GM11168 (cell line): ENCODE data around the gene EFNA3.
"Not testable (repeated sequence)": the region's sequence is repeated elsewhere in the genome, so short reads cannot be mapped to it uniquely, and the experiment has no call there.

Source experiments
- in situ Hi-C: fragments of 300-500 bp; cut with MboI; formaldehyde crosslinking; loops from one replicate; pipeline ENCODE4 v1.12.0; 2022; ENCODE audit warnings: low sequenced_read_pairs; ENCODE audit not compliant: unreplicated experiment

The EFNA3 gene

GRCh38 chr1:155104605-155105534, 26.2 kb downstream of the EFNA3 start:
- in situ Hi-C loops, result no loop called here

DNA sequence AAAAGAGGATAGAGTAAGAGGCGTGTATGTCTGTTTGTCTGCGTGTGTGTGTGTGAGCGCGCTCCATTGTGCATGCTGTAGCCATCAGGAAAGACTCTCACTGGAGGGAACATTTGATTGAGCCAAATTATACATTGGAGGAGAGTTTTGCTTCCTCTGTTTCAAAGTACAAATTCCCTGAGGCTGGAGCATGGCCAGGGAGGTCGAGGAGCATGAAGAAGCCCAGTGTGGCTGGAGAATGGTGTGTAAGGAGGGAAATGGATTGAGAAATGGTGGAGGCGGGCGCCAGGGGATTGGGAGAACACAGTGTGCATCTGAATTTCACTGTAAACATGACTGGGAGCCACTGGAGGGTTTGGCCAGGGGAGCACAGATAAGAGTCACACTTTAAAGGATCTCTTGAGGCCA, 27.0 kb downstream of the EFNA3 start:
- in situ Hi-C loops, result no loop called here

DNA sequence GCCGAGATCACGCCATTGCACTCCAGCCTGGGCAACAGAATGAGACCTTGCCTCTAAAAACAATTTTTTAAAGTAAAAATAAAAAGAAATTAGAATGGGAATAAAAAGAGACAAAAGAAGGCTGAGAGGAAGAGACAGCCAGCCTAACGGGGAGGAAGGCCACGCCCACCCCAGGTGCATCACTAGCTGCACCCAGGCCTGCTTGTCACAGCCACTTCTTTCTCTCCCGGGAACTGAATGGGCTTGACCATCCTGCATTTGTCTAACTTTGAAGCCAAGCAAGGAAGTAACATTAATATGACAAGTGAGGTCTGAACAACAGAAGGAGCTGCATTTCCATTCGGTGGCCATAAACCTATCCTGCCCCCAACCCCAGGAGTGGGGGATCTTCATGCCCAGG, 28.2 kb downstream of the EFNA3 start:
- in situ Hi-C loops, result no loop called here

DNA sequence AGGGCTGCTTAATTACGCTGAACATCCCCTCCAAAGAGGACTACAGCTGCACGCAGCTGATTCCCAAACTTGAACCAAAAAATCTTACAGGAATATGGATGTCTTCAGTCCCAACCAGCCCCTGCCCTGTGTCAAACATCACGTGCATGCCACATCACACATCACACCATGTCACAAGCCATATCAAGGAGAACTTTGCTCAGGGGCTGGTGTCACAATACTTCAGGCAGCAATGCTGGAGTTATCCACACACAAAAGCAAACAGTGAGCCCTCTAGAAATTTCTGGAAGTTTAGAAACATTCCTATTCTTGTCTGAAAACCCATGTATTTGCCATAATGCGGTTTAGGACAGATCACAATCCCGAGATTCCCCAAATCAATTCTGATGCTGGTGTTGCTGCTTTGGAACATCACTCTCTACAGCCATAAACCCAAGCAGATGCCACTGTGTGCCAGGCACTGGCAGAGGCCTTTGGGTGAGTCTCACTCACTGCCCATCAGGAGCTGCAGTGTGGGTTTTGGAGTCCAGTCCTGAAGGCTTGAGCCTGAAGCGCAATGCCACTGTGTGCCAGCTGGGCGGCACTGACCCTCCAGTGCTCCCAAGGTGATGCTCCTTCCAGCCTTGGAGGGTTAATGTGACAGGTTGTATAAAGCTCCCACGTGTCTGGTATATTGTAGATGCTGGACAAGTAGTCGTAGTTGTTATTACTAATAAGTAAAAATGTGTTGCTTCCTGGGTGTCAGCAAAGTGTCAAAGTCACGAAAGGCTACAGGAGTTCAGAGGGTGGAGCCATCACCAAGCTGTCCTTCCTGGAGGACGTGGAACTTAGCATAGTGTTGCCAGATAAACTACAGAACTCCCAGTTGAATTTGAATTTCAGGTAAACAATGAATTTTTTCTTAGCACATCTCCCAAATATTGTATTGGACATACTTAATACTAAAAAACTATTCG, 28.9 kb downstream of the EFNA3 start:
- in situ Hi-C loops, result no loop called here

DNA sequence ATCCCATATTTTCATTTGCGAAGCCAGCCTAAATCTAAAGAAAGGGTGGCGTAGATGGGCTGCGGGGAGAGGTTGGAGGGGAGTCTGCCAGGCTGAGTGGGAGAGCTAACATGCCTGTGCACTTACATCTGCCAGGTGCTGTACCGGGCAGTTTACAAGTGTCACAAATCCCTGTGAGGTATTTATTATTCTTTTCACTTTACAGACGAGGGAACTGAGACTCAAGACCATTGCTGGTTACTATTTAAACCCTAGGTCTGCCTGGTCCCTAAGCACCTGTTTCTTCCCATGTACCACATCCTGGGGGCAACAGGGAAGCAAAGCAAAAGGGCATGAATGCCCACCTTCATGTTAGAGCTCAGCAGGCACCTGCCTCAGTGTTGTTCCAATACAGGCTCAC, 29.7 kb downstream of the EFNA3 start:
- in situ Hi-C loops, result no loop called here

DNA sequence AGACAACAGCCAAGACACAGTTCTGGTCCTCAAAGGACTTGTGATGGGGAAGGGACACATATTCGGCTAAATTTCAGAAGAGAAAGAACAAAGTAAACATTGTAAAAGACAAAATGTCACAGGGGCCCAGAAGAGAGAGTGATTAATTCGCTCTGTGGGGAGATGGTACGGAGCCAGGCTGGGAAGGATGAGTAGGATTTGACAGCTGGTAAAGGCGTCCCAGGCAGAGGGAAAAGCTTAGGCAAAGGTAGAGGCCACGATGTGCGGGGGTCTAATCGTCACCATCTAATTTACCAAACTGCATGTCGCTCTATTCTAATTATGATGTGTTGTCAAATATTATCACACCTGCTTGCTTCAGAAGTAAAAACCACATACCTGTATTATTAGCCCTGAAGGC, 31.7 kb downstream of the EFNA3 start:
- in situ Hi-C loops, result no loop called here

- in situ Hi-C loops, result no loop called here
Observed at GRCh38 chr1:155110826-155111225, 32.2 kb downstream of the EFNA3 start.

- in situ Hi-C loops, result no loop called here
Observed at GRCh38 chr1:155113450-155113980, 34.9 kb downstream of the EFNA3 start.

- in situ Hi-C loops, result no loop called here
Observed at GRCh38 chr1:155116113-155116764, 37.6 kb downstream of the EFNA3 start.

DNA sequence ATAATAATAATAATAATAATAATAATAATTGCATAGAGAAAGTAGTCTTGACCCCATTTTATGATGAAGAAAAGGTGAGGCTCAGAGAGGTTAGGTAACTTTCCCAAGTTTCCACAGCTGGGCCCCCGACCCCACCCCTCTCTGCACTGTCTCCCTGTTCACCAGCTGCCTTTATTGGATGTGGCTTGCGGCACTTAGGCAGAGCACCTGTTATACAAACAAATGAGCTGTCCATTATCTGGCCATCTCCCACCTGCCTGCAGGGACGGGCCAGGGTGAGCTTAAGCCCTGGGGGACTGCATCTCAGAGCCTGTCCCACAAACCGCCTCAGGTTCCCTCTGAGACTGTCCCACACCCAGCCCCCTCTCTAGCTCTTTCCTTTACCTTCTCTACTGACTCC, 39.0 kb downstream of the EFNA3 start:
- in situ Hi-C loops, result no loop called here

GRCh38 chr1:155118090-155118489, 39.5 kb downstream of the EFNA3 start:
- in situ Hi-C loops, result not testable (repeated sequence)

GRCh38 chr1:155120253-155120652, 41.6 kb downstream of the EFNA3 start:
- in situ Hi-C loops, result no loop called here

DNA sequence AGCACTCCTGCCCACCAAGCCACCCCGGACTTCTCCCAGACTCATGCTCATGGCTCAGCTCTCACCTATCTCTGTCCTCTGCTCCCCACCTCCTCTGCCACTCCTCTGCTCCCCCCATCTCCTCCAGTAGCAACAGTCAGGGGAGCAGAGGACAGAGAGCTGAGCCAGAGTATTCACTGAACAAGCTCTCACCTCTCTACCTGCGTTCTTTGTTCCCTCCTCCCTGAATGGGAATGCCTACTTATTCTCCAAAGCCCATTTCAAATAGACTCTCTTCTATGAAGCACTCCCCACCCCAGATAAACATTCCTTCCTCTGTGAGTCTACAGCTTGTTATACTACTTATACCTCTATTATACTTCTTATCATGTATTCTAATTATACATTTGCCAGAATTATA, 42.6 kb downstream of the EFNA3 start:
- in situ Hi-C loops, result no loop called here

- in situ Hi-C loops, result no loop called here
Observed at GRCh38 chr1:155122308-155122707, 43.7 kb downstream of the EFNA3 start.

GRCh38 chr1:155123801-155124200, 45.2 kb downstream of the EFNA3 start:
- in situ Hi-C loops, result no loop called here

DNA sequence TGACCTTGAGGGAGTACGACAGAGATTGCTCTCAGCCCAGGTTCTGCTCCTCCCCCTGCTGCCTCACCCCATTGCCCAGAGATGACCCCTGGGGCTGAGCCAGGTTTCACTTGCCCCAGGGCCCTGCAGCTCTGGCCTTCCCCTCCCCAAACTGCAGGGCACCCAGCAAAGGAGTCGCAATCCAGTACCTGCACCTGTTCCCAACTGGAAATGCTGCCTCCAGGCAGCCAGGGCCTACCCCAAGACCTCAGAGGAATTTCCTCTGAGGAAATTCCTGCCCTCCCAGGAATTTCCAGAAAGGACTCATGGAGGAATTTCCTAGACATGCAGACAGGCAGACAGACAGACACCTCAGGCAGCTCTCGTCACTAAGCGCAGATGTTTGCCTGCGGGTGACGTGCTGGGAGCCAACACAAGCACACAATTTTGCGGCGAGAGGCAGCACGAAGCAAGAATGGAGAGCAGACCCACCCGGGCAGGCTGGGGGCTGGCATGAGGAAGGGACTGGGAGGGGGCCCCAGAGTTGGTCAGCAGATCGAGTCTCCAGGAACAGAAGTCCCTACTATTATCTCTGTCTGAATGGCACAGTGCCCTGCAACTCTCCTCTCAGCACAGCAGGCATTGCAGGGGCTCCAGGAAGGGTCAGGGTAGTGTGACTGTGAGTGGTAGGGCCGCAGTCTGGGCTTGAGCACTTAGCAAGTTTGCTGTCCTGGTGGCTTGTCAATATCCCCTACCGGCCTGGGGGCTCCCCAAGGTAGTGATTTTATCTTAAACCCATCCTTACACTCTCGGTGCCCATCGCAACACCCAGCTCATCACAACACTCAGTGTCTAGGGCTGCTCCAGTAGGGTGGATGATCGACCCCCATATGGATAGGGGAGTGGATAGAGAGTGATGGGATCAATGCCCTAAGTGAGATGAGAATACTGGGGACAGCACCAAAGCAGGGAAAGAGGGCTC, 46.1 kb downstream of the EFNA3 start:
- in situ Hi-C loops, result no loop called here

DNA sequence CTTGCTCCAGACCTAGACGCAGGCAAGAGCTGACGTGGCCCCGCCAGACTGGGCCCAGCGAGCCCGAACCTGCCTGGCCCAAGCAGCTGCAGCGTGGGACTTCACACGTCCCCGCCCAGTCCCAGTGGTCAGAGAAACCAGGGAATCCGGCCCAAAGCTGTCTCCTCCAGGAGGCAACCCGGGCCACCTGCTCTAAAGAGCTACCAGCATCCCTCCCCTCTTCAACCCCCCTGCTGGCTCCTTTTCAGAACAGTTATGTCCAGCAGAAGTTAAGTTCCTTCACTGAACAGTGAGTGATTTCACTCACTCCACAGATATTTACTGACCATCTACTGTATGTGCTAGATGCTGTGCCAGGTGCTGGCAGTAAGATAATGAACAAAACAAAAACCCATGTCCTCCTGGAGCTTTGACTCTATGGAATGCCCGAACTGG, 46.9 kb downstream of the EFNA3 start:
- in situ Hi-C loops, result no loop called here

GRCh38 chr1:155125946-155126555, 47.4 kb downstream of the EFNA3 start:
- in situ Hi-C loops, result no loop called here
